Measurements from ENCODE around the gene VEGFA. TPM values are rescaled to one million over a fixed set of nuclear protein-coding genes. Genes with fewer than 3 reads are reported as not detected.

The VEGFA gene
- total RNA-seq, 1 donor from 2014 or later: 137 TPM

DNA sequence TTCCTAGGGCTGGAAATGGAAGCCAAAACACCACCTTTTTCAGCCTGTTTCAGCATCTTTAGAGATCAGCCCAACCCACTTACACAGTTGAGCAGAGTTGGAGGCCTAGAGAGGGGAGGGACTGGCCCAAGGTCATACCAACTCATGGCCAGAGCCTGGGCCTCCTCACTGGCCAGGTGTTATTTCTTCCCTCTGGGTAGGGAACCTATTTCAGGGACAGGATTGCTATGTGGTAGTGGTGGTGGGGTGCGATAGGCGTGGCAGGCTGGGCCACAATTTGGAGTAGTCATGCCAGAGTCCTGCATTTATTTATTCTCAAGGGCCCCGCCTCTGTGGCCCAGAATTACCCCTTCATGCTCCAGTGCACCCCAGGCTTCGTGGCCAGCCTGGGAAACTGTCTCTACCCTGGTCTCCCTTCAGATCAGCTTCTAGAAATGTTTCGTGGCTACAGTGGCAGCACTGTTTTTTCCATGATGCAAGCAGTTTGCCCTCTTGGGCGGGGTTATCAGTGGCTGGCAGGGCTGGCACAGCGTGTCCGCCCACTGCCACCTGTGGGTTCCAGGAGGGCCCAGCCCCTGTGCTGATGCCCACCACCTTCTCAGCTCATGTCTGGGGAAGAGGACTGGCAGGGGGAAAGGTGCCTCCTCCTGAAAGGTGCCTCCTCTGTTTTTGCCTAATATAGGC is 6.2 kb downstream of the VEGFA start:
- Mint-ChIP-seq H3K9me3 (ENCODE audit: low read depth) (no peaks in the 10 kb centered on the region), H3K4me1 (ENCODE audit: low read depth) (peaks cover 60% of the 10 kb centered on the region), H3K4me3 (ENCODE audit: unreplicated experiment) (no peak overlapping the region), H3K27ac (ENCODE audit: unreplicated experiment) (no peak overlapping the region), H3K36me3 (ENCODE audit: low read depth) (peaks cover 28% of the 10 kb centered on the region), H3K27me3 (ENCODE audit: low read depth) (no peaks in the 10 kb centered on the region)
- TF ChIP-seq, protein P1, sequence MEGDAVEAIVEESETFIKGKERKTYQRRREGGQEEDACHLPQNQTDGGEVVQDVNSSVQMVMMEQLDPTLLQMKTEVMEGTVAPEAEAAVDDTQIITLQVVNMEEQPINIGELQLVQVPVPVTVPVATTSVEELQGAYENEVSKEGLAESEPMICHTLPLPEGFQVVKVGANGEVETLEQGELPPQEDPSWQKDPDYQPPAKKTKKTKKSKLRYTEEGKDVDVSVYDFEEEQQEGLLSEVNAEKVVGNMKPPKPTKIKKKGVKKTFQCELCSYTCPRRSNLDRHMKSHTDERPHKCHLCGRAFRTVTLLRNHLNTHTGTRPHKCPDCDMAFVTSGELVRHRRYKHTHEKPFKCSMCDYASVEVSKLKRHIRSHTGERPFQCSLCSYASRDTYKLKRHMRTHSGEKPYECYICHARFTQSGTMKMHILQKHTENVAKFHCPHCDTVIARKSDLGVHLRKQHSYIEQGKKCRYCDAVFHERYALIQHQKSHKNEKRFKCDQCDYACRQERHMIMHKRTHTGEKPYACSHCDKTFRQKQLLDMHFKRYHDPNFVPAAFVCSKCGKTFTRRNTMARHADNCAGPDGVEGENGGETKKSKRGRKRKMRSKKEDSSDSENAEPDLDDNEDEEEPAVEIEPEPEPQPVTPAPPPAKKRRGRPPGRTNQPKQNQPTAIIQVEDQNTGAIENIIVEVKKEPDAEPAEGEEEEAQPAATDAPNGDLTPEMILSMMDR (IDR thresholded peaks at IDR 0.05): no peak
- DNase-seq (ENCODE audit: low spot score): peak; percentile 50

DNA sequence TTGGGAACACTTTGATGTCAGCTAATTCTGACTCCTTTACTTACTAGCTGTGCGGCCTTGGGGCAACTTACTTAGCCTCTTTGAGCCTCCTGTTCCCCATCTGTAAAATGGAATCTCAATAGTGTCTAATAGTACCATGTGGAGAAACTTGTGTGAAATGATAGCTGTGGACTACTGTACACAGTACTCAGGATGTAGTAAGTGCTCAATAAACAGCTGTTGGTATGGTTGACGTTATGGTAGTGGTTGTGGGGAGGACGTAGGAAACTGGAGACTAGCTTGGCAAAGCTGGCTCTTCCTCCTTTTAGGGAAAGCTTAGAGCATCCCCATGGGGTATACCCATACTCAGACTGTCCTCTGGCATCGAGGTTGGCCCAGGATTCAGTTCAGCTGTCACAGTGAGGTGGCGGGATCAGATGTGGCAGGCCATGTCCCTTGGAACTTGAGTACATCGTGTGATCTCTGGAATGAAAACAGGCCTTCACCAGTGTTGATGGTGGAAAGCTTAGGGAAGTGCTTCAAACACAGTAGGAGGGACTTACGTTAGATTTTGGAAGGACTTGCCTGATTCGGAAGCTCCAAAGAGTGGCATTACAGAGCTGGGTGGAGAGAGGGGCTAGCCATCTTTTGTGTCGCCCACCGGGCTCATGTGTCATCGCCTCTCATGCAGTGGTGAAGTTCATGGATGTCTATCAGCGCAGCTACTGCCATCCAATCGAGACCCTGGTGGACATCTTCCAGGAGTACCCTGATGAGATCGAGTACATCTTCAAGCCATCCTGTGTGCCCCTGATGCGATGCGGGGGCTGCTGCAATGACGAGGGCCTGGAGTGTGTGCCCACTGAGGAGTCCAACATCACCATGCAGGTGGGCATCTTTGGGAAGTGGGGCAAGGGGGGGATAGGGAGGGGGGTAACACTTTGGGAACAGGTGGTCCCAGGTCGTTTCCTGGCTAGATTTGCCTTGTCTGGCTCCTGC is 7.1 kb downstream of the VEGFA start:
- Mint-ChIP-seq H3K27me3 (ENCODE audit: low read depth) (no peaks in the 10 kb centered on the region), H3K9me3 (ENCODE audit: low read depth) (no peaks in the 10 kb centered on the region), H3K4me3 (ENCODE audit: unreplicated experiment) (no peak overlapping the region), H3K27ac (ENCODE audit: unreplicated experiment) (no peak overlapping the region), H3K36me3 (ENCODE audit: low read depth) (peaks cover 32% of the 10 kb centered on the region), H3K4me1 (ENCODE audit: low read depth) (peaks cover 58% of the 10 kb centered on the region)
- TF ChIP-seq, protein P1 (IDR thresholded peaks at IDR 0.05): no peak
- DNase-seq (ENCODE audit: low spot score): peak; percentile 35

DNA sequence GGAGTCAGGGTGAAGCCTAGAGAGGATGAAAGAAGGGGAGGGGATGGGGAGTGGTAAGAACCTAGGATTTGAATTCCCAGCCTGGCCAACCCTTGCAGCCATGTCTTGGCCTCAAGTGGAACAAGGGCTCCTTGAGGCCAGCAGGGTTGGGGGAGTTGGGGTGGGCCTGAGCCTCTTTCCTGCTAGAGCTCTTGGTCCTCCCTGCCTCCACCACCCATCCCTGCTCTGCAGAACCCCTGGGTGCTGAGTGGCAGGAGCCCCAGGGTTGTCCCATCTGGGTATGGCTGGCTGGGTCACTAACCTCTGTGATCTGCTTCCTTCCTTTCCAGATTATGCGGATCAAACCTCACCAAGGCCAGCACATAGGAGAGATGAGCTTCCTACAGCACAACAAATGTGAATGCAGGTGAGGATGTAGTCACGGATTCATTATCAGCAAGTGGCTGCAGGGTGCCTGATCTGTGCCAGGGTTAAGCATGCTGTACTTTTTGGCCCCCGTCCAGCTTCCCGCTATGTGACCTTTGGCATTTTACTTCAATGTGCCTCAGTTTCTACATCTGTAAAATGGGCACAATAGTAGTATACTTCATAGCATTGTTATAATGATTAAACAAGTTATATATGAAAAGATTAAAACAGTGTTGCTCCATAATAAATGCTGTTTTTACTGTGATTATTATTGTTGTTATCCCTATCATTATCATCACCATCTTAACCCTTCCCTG is 8.3 kb downstream of the VEGFA start:
- TF ChIP-seq, protein P1 (IDR thresholded peaks at IDR 0.05): no peak
- Mint-ChIP-seq H3K27me3 (ENCODE audit: low read depth) (no peaks in the 10 kb centered on the region), H3K4me3 (ENCODE audit: unreplicated experiment) (no peak overlapping the region), H3K27ac (ENCODE audit: unreplicated experiment) (no peak overlapping the region), H3K4me1 (ENCODE audit: low read depth) (peaks cover 51% of the 10 kb centered on the region), H3K36me3 (ENCODE audit: low read depth) (peaks cover 34% of the 10 kb centered on the region), H3K9me3 (ENCODE audit: low read depth) (no peaks in the 10 kb centered on the region)
- peak; percentile 49 for DNase-seq (ENCODE audit: low spot score)

DNA sequence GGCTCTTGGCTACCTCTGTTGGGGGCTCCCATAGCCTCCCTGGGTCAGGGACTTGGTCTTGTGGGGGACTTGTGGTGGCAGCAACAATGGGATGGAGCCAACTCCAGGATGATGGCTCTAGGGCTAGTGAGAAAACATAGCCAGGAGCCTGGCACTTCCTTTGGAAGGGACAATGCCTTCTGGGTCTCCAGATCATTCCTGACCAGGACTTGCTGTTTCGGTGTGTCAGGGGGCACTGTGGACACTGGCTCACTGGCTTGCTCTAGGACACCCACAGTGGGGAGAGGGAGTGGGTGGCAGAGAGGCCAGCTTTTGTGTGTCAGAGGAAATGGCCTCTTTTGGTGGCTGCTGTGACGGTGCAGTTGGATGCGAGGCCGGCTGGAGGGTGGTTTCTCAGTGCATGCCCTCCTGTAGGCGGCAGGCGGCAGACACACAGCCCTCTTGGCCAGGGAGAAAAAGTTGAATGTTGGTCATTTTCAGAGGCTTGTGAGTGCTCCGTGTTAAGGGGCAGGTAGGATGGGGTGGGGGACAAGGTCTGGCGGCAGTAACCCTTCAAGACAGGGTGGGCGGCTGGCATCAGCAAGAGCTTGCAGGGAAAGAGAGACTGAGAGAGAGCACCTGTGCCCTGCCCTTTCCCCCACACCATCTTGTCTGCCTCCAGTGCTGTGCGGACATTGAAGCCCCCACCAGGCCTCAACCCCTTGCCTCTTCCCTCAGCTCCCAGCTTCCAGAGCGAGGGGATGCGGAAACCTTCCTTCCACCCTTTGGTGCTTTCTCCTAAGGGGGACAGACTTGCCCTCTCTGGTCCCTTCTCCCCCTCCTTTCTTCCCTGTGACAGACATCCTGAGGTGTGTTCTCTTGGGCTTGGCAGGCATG is 9.2 kb downstream of the VEGFA start:
- TF ChIP-seq, protein P1 (IDR thresholded peaks at IDR 0.05): no peak
- Mint-ChIP-seq H3K9me3 (ENCODE audit: low read depth) (no peaks in the 10 kb centered on the region), H3K36me3 (ENCODE audit: low read depth) (peaks cover 39% of the 10 kb centered on the region), H3K4me3 (ENCODE audit: unreplicated experiment) (no peak overlapping the region), H3K27ac (ENCODE audit: unreplicated experiment) (no peak overlapping the region), H3K27me3 (ENCODE audit: low read depth) (no peaks in the 10 kb centered on the region), H3K4me1 (ENCODE audit: low read depth) (peaks cover 41% of the 10 kb centered on the region)
- peak; percentile 62 for DNase-seq (ENCODE audit: low spot score)

All from chondrocyte (in vitro differentiated cells).